Transverse colon (tissue), 4 donors: ENCODE results near the gene REEP1. TPM values are rescaled to one million over a fixed set of nuclear protein-coding genes. Genes with fewer than 3 reads are reported as not detected.

Experiments
- DNase-seq: peaks from one replicate; pipeline ENCODE4 v3.0.0-alpha.2; 2019
- H3K27ac ChIP-seq, 4 donors: fragments of 200-600 bp; sonication (generic); 2 replicates each; pipeline ENCODE4 v1.5.1; 2016 to 2018; ENCODE audit warnings: inconsistent platforms in 4 of 4
- H3K27me3 ChIP-seq: fragments of 200-600 bp; sonication (generic); 2 replicates; pipeline ENCODE4 v1.5.1; 2017; ENCODE audit warnings: inconsistent platforms
- H3K36me3 ChIP-seq, 4 donors: fragments of 200-600 bp; sonication (generic); 2 replicates each; pipeline ENCODE4 v1.5.1; 2017 to 2019; ENCODE audit warnings: inconsistent platforms in 4 of 4
- H3K4me1 ChIP-seq, 4 donors: fragments of 200-600 bp; sonication (generic); 2 replicates each; pipeline ENCODE4 v1.5.1; 2017 to 2020; ENCODE audit warnings: inconsistent platforms in 4 of 4
- H3K4me3 ChIP-seq, 4 donors: fragments of 200-600 bp; sonication (generic); 1 replicate in 1 of 4; 2 replicates in 3 of 4; pipeline versions ENCODE4 v1.5.1 to v1.6.1; 2017 to 2019; ENCODE audit warnings: inconsistent platforms in 4 of 4
- H3K9me3 ChIP-seq, 2 donors: fragments of 200-600 bp; sonication (generic); 2 replicates each; pipeline ENCODE4 v1.5.1; 2017 to 2019; ENCODE audit warnings: inconsistent platforms in 2 of 2
- EP300 ChIP-seq: sonication (generic); formaldehyde crosslinking; IDR thresholded peaks from one replicate; pipeline ENCODE4 v1.6.1; 2017; ENCODE audit warnings: antibody characterized with exemption, low read depth
- POLR2A ChIP-seq: fragments of 450-650 bp; IDR thresholded peaks from one replicate; pipeline ENCODE4 v1.6.1; 2016; ENCODE audit warnings: antibody characterized with exemption, mild to moderate bottlenecking, moderate library complexity
- POLR2AphosphoS5 ChIP-seq, 3 donors: sonication (generic); formaldehyde crosslinking; IDR thresholded peaks; one replicate each; pipeline ENCODE4 v1.6.1; 2016; ENCODE audit warnings: antibody characterized with exemption in 3 of 3
- WGBS, 2 donors: methylation state at CpG; one replicate each; pipeline ENCODE4 v1.1.5; 2018; ENCODE audit warnings: low coverage in 1 of 2; 5-methylcytosine and 5-hydroxymethylcytosine counted together
- in situ Hi-C, 4 donors: fragments of 200-750 bp; cut with MboI; loops; one replicate each; pipeline versions ENCODE4 v1.15.0 to v1.15.1; 2017; ENCODE audit warnings: low sequenced_read_pairs in 3 of 4, low pct_ligation_motif_present in 1 of 4, low pct_unique_long_range_greater_than_20kb in 1 of 4
- intact Hi-C: fragments of 100-400 bp; cut with DNase I; formaldehyde crosslinking; loops from one replicate; pipeline ENCODE4 v1.15.1; 2023; ENCODE audit warnings: low total_unique reads
- total RNA-seq, 4 donors: library from RNA; depleted of rRNA; stranded (reverse); fragments of >200 nt; gene quantifications; one replicate each; pipeline ENCODE4 v1.1.0, GENCODE V29; 2016
- TF ChIP-seq, protein P1 (sequence below), 5 experiments: fragments of 200-600 bp in 3 of 5; fragments of 450-650 bp in 2 of 5; sonication (generic) in 3 of 5; IDR thresholded peaks; 1 replicate in 2 of 5; 2 replicates in 3 of 5; pipeline ENCODE4 v1.5.1; 2016 to 2017; ENCODE audit warnings: antibody characterized with exemption in 5 of 5, inconsistent platforms in 3 of 5, mild to moderate bottlenecking in 2 of 5, moderate library complexity in 1 of 5

Gene REEP1
- total RNA-seq, 4 donors from 2014 or later: 14.1 to 196 (median 32.3) TPM

DNA sequence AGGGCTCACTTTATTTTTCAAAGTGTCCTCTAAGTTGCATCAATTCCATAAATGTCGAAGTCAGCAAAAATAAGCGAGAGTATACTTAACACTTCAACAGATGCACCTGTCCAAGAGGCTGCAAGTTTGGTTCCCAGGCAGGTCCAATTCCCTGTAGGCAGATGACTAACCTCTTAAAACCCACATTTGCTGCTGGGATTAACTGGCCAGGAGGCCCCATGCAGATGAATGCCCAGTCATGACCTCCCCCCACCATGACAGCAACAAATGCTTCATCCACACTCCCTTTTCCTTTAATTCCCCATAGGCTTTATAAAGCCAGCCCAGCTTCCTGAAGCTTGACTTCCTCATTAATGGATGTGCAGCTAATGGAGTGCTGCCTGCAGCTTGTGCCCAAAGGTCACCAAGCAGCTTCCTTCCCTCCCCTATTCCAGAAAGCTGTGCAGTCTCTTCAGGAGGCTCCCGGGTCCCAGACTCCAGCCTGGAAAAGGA lies 35.7 kb downstream of the REEP1 start:
- Histone ChIP-seq H3K36me3 (no peaks in the 10 kb centered on the region), H3K9me3 (no peaks in the 10 kb centered on the region), H3K27me3 (no peaks in the 10 kb centered on the region), H3K4me3 (no peak overlapping the region), H3K27ac (peak overlapping the region; percentile 21 to 65 (median 45)), H3K4me1 (peaks cover 13 to 42% (median 28%) of the 10 kb centered on the region in 4 donors)
- WGBS, 2 donors: 53 to 62% methylated on average over 3 of the region's 3 CpGs
- DNase-seq: no peak
- TF ChIP-seq, protein P1, sequence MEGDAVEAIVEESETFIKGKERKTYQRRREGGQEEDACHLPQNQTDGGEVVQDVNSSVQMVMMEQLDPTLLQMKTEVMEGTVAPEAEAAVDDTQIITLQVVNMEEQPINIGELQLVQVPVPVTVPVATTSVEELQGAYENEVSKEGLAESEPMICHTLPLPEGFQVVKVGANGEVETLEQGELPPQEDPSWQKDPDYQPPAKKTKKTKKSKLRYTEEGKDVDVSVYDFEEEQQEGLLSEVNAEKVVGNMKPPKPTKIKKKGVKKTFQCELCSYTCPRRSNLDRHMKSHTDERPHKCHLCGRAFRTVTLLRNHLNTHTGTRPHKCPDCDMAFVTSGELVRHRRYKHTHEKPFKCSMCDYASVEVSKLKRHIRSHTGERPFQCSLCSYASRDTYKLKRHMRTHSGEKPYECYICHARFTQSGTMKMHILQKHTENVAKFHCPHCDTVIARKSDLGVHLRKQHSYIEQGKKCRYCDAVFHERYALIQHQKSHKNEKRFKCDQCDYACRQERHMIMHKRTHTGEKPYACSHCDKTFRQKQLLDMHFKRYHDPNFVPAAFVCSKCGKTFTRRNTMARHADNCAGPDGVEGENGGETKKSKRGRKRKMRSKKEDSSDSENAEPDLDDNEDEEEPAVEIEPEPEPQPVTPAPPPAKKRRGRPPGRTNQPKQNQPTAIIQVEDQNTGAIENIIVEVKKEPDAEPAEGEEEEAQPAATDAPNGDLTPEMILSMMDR (IDR thresholded peaks at IDR 0.05): no peak
- TF ChIP-seq POLR2AphosphoS5 (IDR thresholded peaks at IDR 0.05) (no peak), POLR2A (no peak), EP300 (no peak)
- intact Hi-C loops (no loop called here), in situ Hi-C loops (no loop called here)

DNA sequence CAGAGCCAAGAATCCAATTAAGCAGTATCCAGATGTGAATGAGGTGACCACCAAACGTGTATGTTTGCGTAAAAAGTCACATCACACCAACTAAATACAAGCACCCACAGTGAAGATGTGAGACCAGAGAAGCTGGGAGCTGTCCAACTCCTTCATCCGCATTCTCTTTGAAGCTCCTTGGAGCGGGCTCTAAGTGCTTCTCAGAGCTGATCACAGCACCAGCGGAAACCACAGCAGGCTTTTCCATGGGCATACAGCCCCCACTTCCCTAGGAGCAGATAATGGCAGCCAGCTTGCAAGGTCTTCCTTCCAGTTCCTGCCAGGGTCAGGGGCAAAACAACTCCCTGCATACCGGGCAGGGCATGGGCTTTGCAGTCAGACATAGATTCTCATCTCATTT lies 36.4 kb downstream of the REEP1 start:
- peak overlapping the region in 2 of 4 donors; percentile 63 to 65 for H3K27ac ChIP-seq
- TF ChIP-seq, protein P1 (IDR thresholded peaks at IDR 0.05): no peak
- no peak for TF ChIP-seq POLR2A
- TF ChIP-seq EP300: no peak
- no peak for TF ChIP-seq POLR2AphosphoS5 (IDR thresholded peaks at IDR 0.05)
- H3K4me3 ChIP-seq: no peak overlapping the region
- DNase-seq: no peak
- in situ Hi-C loops: no loop called here
- no peaks in the 10 kb centered on the region for H3K36me3 ChIP-seq
- 70% methylated on average over 6 of the region's 6 CpGs; no CpG with 5 or more reads in 1 of the 2 donors for WGBS, 2 donors
- intact Hi-C loops: no loop called here
- no peaks in the 10 kb centered on the region for H3K27me3 ChIP-seq
- H3K9me3 ChIP-seq: no peaks in the 10 kb centered on the region
- H3K4me1 ChIP-seq: peaks cover 13 to 42% (median 28%) of the 10 kb centered on the region in 4 donors

DNA sequence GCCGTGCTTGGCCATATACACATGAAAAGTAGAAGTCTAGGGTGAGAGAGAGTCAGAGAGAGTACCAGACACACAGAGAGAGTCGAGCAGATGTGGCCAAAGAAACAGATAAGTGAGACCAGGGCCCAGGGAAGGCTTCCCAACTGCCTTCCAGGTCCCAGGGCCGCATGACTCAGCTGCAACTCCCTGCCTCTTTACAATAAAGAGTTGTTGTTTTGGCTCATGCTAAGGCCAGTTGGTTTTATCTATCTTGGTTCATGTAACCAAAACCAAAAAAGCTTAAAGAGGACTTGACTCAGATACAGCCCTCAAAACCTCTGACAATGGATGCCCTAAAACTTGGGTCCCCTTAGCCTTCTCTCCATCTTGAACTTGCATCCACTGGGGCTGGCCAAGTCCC lies 36.9 kb downstream of the REEP1 start:
- DNase-seq: no peak
- Histone ChIP-seq H3K9me3 (no peaks in the 10 kb centered on the region), H3K27me3 (no peaks in the 10 kb centered on the region), H3K27ac (peak overlapping the region in 3 of 4 donors; percentile 24 to 63 (median 38)), H3K4me3 (no peak overlapping the region), H3K36me3 (no peaks in the 10 kb centered on the region), H3K4me1 (peaks cover 13 to 42% (median 26%) of the 10 kb centered on the region in 4 donors)
- TF ChIP-seq POLR2AphosphoS5 (IDR thresholded peaks at IDR 0.05) (no peak), POLR2A (no peak), EP300 (no peak)
- TF ChIP-seq, protein P1 (IDR thresholded peaks at IDR 0.05): no peak
- intact Hi-C loops (no loop called here), in situ Hi-C loops (no loop called here)
- 72 to 83% methylated on average over 2 to 3 of the region's 3 CpGs for WGBS, 2 donors

DNA sequence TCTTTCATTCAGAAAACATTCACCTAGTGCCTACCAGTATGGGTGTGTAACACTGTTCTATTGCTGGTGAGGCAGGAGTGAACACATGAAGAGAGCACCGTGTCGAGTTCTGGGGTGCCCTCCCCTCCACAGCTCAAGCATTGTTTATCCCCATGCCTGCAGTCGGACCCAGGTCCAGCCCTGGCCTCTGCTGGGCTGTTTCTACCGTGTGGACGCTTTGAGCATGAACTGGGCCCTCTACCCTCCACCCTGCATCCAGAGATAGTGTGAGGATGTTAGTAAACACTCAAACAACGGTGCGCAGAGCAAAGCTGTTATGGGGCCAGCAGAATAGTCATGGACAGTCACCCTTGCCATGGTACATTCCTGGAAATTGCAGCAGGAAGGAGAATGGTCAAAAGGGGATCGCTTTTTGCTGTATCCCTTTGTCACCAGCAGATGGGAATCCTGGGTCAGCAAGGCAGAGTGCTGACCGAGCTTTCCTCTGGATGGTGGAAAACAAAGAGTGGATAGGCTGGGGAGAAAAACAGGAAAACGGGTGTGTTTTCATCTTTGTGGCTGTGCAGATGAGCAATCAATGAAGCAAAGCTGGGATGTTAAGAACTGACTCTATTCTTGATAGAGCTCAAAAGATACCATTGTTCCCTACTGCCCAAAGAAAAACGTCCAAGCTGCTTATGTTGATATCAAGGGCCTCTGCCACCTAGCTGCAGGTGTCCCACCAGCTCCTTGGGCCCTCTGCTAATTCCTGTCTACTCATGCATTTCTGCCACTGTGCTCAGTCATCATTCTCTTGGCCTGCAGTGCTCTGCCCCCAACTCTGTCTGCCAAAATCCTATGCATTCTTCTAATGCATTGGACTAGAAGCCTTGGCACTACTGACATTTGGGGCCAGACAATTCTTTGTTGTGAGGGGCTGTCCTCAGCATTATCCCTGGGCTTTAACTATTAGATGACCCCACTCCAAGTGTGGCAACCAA lies 38.7 kb downstream of the REEP1 start:
- peaks cover 18 to 50% (median 28%) of the 10 kb centered on the region in 4 donors for H3K4me1 ChIP-seq
- H3K27ac ChIP-seq: peak overlapping the region in 3 of 4 donors; percentile 56 to 69 (median 58)
- in situ Hi-C loops: no loop called here
- no peaks in the 10 kb centered on the region for H3K36me3 ChIP-seq
- H3K9me3 ChIP-seq: no peaks in the 10 kb centered on the region
- TF ChIP-seq, protein P1 (IDR thresholded peaks at IDR 0.05): peak; percentile 25 to 50 (median 33)
- no peak for TF ChIP-seq POLR2AphosphoS5 (IDR thresholded peaks at IDR 0.05)
- 56 to 59% methylated on average over 3 to 11 of the region's 11 CpGs for WGBS, 2 donors
- H3K4me3 ChIP-seq: no peak overlapping the region
- no peaks in the 10 kb centered on the region for H3K27me3 ChIP-seq
- DNase-seq: no peak
- intact Hi-C loops: no loop called here
